Suppressor macrophage (primary cell): ENCODE results near the gene NEK3.
"Not testable (repeated sequence)": the region's sequence is repeated elsewhere in the genome, so short reads cannot be mapped to it uniquely, and the experiment has no call there.

Source experiments
- DNase-seq, 4 experiments: peaks; one replicate each; pipeline ENCODE4 v3.0.0-alpha.2; 2020 to 2022
- total RNA-seq, 17 experiments: gene quantifications; one replicate each; lab custom pipeline; 2026; ENCODE audit warnings: mixed read lengths in 6 of 17, inconsistent platforms in 3 of 17; lab: John Stamatoyannopoulos, UW

NEK3 gene
- 3.1 to 11.2 (median 7.3) reads per million in 17 experiments for total RNA-seq

- peak; percentile 58 to 79 (median 66) for DNase-seq
Observed at GRCh38 chr13:52159159-52159982, at the start of gene NEK3. Gene NEK3 (minus strand): TSS chr13:52159597. CDS start chr13:52156191, 3,406 bp downstream.

- not testable (repeated sequence) for DNase-seq
Observed at GRCh38 chr13:52208384-52208783, 49.0 kb upstream of the NEK3 start.

- DNase-seq = not testable (repeated sequence)
Observed at GRCh38 chr13:52207896-52208295, 48.5 kb upstream of the NEK3 start.

GRCh38 chr13:52207337-52207736, 47.9 kb upstream of the NEK3 start:
- not testable (repeated sequence) for DNase-seq

GRCh38 chr13:52204546-52204945, 45.1 kb upstream of the NEK3 start:
- not testable (repeated sequence) for DNase-seq

GRCh38 chr13:52203864-52204263, 44.5 kb upstream of the NEK3 start:
- peak; percentile 72 to 89 (median 83) for DNase-seq

- not testable (repeated sequence) for DNase-seq
Observed at GRCh38 chr13:52202506-52202905, 43.1 kb upstream of the NEK3 start.

- DNase-seq = peak; percentile 26 to 72 (median 56)
Observed at GRCh38 chr13:52201439-52202193, 42.2 kb upstream of the NEK3 start.

GRCh38 chr13:52195401-52195837, 36.0 kb upstream of the NEK3 start:
- peak; percentile 82 to 91 (median 88) for DNase-seq

- peak; percentile 83 to 90 (median 86) for DNase-seq
Observed at GRCh38 chr13:52194184-52194868, 34.9 kb upstream of the NEK3 start.

- peak in 3 of 4 experiments; percentile 5 to 22 (median 9) for DNase-seq
Observed at GRCh38 chr13:52193587-52194183, 34.3 kb upstream of the NEK3 start.

- peak in 2 of 4 experiments; percentile 20 to 29 for DNase-seq
Observed at GRCh38 chr13:52187424-52188187, 28.2 kb upstream of the NEK3 start.

- no peak for DNase-seq
Observed at GRCh38 chr13:52187029-52187423, 27.6 kb upstream of the NEK3 start.

- DNase-seq = not testable (repeated sequence)
Observed at GRCh38 chr13:52181316-52181954, 22.0 kb upstream of the NEK3 start.

GRCh38 chr13:52179925-52180324, 20.5 kb upstream of the NEK3 start:
- DNase-seq = no peak

- DNase-seq = no peak
Observed at GRCh38 chr13:52177276-52177675, 17.9 kb upstream of the NEK3 start.

- DNase-seq = peak; percentile 59 to 85 (median 74)
Observed at GRCh38 chr13:52173970-52174369, 14.6 kb upstream of the NEK3 start.

GRCh38 chr13:52173373-52173772, 14.0 kb upstream of the NEK3 start:
- no peak for DNase-seq

- DNase-seq = not testable (repeated sequence)
Observed at GRCh38 chr13:52171686-52172085, 12.3 kb upstream of the NEK3 start.

GRCh38 chr13:52170828-52171391, 11.5 kb upstream of the NEK3 start:
- DNase-seq = not testable (repeated sequence)

- DNase-seq = no peak
Observed at GRCh38 chr13:52169839-52170238, 10.4 kb upstream of the NEK3 start.
